HG03378 (cell line): ENCODE measurements around the gene PLCL2.

Source experiments
- ATAC-seq: cut with Tn5 transposase; IDR thresholded peaks from one replicate; pipeline ENCODE4 v1.9.1; 2021; ENCODE audit warnings: mild to moderate bottlenecking, moderate library complexity; ENCODE audit not compliant: unreplicated experiment

Gene PLCL2

DNA sequence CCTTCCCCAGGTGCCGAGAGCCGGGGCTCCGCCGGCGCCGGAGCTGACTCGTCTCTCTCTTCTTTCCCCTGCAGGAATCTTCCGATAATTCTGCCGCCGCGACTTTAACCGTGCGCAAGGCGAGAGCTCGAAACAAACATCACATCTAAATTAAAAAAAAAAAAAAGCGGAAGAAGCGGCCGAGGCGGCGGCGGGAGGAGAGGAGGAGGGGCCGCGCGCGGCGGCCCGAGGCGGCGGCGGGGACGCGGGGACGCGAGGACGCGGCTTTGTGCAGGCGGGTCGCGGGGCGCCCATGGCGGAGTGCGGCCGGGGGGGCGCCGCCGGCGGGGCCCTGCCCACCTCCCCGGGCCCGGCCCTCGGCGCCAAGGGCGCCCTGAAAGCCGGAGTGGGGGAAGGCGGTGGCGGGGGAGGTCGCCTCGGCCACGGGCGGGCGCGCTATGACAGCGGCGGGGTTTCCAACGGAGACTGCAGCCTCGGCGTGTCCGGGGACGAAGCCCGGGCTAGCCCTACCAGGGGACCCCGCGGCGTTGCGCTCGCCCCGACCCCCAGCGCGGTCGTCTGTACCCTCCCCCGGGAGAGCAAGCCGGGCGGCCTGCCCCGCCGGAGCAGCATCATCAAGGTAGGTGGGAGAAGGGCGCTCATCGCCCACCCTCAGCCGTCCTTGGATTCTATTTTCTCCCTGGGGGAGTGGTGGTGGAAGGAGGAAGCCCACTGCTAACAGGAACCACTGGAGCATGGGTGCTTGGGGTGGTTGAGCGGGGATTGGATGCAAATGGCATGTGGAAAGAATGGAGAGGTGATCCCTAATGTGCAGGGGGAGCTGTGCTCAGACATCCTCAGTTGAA, at the start of gene PLCL2:
Gene PLCL2, plus strand, starts transcription at position 208 of the 845 bp plus-strand sequence. Its CDS starts 85 bp downstream, at position 293.
- ATAC-seq, result peak; percentile 13

DNA sequence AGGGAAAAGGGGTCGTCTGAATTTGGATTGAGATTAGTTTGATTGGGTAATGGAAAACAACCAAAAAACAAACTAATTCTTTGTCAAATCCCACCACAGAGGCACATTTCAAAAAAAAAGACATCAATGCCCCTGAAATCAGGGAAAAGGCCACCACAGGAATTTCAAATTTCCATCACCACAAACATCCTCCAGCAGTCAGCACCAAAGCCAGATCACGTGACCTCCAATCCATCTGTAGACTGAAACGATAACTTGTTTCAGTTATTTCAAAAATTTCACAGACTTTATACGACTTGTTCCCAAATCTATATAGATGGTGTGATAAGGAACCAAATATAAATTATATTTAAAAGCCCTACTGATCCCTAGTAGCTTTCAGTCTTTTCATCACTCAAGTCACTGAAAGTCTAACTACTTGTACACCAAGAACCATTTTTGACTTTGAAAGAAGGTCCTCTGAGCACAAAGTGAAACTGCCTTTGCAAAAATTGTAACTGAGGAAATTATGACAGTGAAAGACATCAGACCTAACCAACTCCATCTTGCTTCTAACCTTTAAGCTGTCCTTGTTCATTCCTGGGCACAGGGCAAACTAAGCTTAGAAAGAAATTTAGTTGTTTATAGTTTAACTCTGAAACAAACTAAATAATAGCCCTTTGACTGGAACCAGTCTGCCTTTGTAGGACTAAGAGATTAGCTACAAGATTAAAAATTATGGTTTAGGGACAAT, 48.1 kb upstream of the PLCL2 start:
- ATAC-seq, result no peak

- no peak for ATAC-seq
Measured at GRCh38 chr3:16837602-16838001, 47.2 kb upstream of the PLCL2 start.

- no peak for ATAC-seq
Measured at GRCh38 chr3:16838561-16838960, 46.2 kb upstream of the PLCL2 start.

GRCh38 chr3:16839271-16840100, 45.3 kb upstream of the PLCL2 start:
- ATAC-seq, result no peak

GRCh38 chr3:16840101-16840424, 44.7 kb upstream of the PLCL2 start:
- ATAC-seq, result no peak

DNA sequence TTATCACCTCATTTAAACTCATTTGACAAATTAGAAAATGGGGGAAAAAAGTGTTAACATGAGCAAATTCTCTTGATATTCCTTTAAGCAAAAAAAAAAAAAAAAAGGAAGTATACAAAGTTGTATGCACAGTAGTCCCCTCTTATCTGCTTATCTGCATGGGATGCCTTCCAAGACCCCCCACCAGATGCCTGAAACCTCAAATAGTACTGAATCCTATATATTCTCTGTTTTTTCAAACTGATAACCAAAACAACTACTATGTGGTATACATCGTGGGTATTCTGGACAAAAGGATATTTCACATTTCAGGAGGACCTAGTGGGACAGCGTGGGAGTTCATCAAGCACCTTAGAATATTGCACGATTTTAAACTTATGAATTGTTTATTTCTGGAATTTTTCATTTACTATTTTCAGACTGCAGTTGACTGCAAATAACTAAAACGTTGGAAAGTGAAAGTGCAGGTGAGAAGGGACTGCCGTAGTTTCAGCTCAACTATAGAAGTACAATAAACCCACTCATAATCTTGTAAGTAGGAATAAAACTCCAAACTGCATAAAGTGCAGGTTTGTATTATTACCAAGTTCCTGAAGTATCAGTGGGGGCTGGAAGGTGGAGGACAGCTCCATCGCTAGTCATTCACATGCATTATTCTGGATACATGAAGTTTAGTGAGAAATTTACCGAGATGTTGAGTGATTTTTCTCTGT, 43.6 kb upstream of the PLCL2 start:
- ATAC-seq, result no peak

GRCh38 chr3:16841904-16842271, 42.9 kb upstream of the PLCL2 start:
- peak; percentile 69 for ATAC-seq

DNA sequence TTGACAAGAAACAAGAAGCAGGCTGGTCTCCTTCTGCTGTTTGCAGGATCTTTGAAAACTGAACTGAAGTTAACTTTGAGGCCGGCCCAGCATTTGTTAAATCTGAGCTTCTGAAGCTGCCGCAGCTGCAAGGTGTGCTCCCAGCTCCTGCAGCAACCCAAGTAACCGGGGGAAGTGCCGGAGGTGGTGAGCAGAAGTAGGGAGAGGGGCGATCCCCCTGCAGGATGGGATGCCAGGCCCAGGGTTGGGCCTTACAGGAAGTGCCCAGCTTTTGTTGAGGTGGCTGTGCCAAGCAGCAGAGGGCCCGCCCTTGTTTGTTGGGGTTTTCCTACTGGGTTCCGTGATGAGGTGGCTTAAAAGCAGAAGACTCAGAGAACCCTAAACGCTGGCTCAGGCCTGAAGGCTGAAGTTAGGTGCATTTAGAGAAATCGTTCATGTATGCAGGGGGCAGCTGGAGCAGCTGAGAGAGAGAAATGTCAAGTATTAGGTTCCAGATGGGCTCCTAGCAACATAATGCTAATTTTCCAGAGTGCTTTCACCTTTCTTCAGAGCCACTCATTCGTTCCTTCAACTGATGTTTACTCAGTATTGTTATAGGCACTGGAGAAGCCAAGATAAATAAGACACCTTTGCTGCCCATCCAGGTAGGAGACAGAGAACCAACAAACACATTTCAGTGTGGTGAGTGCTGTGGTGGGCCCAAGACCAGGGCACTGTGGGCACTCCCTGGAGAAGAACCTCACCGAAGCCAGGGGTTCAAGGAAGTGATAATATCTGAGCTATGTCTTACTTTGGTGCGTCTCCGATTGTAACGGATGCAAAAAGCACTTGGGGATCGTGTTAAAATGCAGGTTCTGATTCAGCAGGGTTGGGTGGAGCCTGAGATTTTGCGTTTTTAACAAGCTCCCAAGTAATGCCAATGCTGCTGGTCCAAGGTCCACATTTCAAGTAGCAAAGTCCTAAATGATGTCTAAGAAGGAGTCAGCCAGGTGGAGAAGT, 42.2 kb upstream of the PLCL2 start:
- peak; percentile 80 for ATAC-seq

DNA sequence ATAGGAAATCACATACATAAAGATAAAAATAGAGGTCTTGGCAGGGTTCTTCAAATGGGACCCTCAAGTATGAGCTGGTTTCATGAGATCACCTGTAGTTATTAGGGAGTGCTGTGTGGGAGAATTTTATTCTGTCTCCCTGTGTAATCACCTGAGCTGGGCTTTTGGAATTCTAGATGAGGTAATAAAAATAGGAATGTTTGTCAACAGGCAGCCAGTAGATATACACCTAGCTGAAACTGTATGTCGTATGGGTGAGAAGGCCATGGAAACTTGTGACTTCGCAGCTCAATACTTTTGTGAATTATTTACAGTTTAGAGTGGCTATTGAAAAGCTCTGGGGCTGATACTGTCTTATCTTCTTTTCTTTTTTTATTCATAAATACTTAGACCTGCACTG, 40.5 kb upstream of the PLCL2 start:
- no peak for ATAC-seq

DNA sequence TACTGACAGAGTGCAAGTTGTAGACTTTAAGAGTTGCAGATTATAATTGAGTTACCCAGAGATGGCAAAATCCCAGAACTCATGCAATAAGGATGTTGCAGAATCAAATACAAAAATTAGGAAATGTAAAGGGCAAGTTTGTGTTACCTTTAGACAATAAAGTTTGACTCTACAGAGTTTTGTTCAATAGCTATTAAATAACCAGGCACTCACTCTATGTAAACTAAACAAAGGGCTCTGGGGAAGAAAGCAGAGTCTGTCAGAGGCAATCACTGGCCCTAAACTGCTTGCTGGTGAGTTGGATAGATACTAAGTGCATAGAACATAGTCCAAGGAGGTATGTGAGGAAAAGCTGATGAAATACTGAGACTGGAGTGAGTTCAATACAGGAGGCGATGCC, 40.0 kb upstream of the PLCL2 start:
- ATAC-seq, result no peak

DNA sequence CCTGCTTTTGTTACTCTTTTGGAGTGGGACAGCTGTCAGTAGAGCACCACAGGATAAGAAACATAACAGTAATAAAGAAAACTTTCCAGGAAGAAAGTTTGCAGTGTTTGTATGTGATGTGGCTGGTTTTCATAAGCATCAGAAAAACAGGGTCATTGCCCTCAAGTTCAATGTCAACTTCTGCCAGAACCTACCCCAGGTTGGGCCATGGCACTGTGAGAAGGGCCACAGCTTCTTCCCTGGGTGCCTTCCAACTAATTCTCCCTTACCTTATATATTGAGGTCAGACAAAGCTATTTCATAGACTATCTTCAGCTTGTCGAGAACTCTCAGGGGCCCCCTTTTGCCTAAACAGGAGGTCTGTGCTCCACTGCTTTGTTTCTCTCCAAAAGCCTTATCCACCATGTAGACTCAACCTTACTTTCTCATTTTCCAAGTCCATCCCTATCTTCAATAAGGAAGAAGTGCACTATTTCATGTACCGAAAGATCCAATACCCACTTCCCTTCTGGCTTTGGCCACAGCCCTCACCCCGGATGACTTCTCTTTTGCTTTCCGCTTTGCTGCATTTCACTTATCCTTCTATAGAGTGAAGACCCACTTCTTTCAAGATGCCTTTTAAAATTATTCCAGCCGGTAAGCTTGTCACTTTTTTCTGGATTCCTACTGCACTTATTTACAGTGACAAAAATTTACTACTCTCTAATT, 38.2 kb upstream of the PLCL2 start:
- no peak for ATAC-seq

- ATAC-seq, result no peak
Measured at GRCh38 chr3:16848007-16848406, 36.7 kb upstream of the PLCL2 start.

- ATAC-seq, result peak; percentile 89
Measured at GRCh38 chr3:16849229-16849628, 35.5 kb upstream of the PLCL2 start.

GRCh38 chr3:16849795-16850194, 35.0 kb upstream of the PLCL2 start:
- no peak for ATAC-seq

- ATAC-seq, result no peak
Measured at GRCh38 chr3:16855497-16855896, 29.3 kb upstream of the PLCL2 start.

DNA sequence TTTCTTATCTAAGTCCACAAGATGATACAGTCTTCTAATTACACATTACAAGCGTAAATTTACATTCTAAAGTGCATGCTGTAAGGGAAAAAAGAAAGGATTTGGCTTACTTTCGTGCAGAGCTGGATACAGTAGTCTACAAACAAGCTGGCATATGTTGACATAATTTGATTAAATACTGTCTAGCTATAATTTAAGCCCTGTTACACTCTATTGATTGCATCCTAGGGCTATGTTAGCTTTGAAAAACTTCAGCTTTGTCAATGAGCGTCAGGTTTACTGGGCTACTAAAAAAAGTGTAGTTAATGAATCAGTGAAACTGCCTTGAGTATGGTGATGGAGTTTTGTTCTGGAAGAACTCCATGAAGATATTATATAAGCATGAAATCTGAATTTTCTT, 24.5 kb upstream of the PLCL2 start:
- ATAC-seq, result no peak

GRCh38 chr3:16861432-16861831, 23.3 kb upstream of the PLCL2 start:
- no peak for ATAC-seq
